ENCODE results near the gene TFRC. TPM values are rescaled to one million over a fixed set of nuclear protein-coding genes. Genes with fewer than 3 reads are reported as not detected.
"Not testable (repeated sequence)": the region's sequence is repeated elsewhere in the genome, so short reads cannot be mapped to it uniquely, and the experiment has no call there.

TFRC gene
- total RNA-seq, 1 experiment from 2014 or later: 70.5 TPM

DNA sequence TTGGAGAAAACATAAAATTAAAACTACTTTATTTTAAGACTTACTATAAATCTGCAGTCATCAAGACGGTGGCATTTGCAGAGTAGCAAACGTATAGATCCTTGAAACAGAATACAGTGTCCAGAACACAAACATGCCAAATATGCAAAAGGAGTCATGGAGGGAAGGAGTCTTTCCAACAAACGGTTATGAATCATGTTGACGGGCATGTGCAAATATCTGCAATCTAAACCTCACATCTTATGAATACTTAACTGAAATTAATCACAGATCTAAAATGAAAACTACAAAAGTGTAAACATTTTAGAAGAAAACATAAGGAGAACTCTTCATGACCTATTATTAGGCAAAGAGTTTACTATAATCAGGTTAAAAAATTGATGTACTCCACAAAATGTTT lies 69.4 kb downstream of the TFRC start:
- H3K27me3 ChIP-seq (ENCODE audit: control insufficient read depth, insufficient read depth, low read length): no peaks in the 10 kb centered on the region
- no peak for DNase-seq
- no peak overlapping the region for H3K4me3 ChIP-seq (ENCODE audit: insufficient read depth, low read depth, low read length)
- no peaks in the 10 kb centered on the region for H3K36me3 ChIP-seq (replicated peaks; ENCODE audit: control insufficient read depth, insufficient read depth, low read length)

- DNase-seq: no peak
- no peaks in the 10 kb centered on the region for H3K27me3 ChIP-seq (ENCODE audit: control insufficient read depth, insufficient read depth, low read length)
- H3K36me3 ChIP-seq (replicated peaks; ENCODE audit: control insufficient read depth, insufficient read depth, low read length): no peaks in the 10 kb centered on the region
- H3K4me3 ChIP-seq (ENCODE audit: insufficient read depth, low read depth, low read length): no peak overlapping the region
These were observed 72.4 kb downstream of the TFRC start for GRCh38 chr3:196009456-196009855.

DNA sequence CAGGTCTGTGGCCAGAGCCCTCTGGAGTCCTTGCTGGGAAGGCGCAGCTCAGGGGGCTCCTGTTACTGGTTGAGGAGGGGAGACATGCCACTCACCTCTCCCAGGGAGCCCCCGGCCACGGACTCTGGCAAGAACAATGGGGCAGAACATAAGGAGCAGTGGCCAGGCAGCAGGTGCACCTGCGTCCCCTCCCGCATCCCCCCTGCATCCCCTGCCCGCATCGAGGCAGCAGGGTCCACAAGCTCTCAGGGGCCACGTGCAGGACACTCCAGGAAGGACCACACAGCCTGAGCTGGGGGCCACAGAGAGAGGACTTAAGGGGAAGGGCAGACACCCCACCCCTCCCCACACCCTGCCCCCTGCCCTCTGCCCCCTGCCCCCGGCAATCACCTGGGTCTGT lies 73.0 kb downstream of the TFRC start:
- DNase-seq: peak; percentile 58

DNA sequence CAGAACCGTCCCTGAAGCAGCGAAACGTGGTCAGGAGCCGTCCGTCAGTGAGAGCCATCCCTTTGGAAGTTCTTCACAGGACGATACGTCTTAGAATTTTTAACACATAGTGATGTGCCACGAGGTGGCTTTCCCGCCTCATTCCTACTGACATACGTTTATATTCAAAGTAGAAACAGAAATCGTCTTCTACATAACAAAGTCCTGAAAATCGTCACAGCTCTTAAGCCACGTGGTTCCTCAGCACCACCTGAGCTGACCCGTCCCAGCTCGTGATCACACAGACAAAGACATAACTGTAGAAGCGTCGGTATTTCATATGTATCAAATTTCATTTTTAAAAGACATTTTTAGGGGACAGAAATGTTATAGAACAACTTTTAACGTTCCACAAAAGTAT lies 73.5 kb downstream of the TFRC start:
- peak; percentile 23 for DNase-seq
- Histone ChIP-seq H3K36me3 (replicated peaks; ENCODE audit: control insufficient read depth, insufficient read depth, low read length) (no peaks in the 10 kb centered on the region), H3K27me3 (ENCODE audit: control insufficient read depth, insufficient read depth, low read length) (no peaks in the 10 kb centered on the region), H3K4me3 (ENCODE audit: insufficient read depth, low read depth, low read length) (no peak overlapping the region)

More for the DNA sequence above, 73.0 kb downstream of the TFRC start:
- no peak overlapping the region for H3K4me3 ChIP-seq (ENCODE audit: insufficient read depth, low read depth, low read length)
- no peaks in the 10 kb centered on the region for H3K36me3 ChIP-seq (replicated peaks; ENCODE audit: control insufficient read depth, insufficient read depth, low read length)
- H3K27me3 ChIP-seq (ENCODE audit: control insufficient read depth, insufficient read depth, low read length): no peaks in the 10 kb centered on the region

DNA sequence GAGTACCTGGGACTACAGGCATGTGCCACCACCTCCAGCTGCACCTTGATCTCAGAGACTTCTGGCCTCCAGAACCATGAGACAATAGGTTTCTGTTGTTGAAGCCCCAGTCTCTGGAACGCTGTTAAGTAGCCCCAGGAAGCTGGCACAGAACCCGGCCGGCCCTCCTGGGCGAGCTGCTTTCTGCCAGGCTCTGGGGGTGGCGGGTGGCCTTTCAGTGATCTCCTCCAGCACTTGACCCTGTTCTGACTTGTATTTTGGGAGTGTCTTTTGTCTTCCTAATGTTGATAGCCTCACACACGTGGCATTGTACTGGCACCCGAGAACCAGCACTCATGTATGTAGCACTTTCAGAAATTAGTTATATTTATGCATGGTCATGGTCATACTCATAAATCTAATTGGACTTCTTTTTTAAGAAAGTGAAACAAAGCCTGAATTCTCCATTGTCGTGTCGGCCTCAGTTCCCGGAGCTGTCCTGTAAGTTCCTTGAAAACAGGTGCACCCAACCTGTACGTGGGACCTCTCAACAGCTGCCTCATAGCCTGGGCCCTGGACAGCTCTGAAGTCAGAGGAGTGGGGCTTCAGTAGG lies 74.0 kb downstream of the TFRC start:
- DNase-seq: peak; percentile 25
- Histone ChIP-seq H3K4me3 (ENCODE audit: insufficient read depth, low read depth, low read length) (no peak overlapping the region), H3K27me3 (ENCODE audit: control insufficient read depth, insufficient read depth, low read length) (no peaks in the 10 kb centered on the region)

GRCh38 chr3:196005338-196005737 lies 76.6 kb downstream of the TFRC start:
- not testable (repeated sequence) for H3K27me3 ChIP-seq (ENCODE audit: control insufficient read depth, insufficient read depth, low read length); H3K36me3 ChIP-seq (replicated peaks; ENCODE audit: control insufficient read depth, insufficient read depth, low read length); DNase-seq; H3K4me3 ChIP-seq (ENCODE audit: insufficient read depth, low read depth, low read length)

More for the DNA sequence above, 74.0 kb downstream of the TFRC start:
- H3K36me3 ChIP-seq (replicated peaks; ENCODE audit: control insufficient read depth, insufficient read depth, low read length): no peaks in the 10 kb centered on the region

DNA sequence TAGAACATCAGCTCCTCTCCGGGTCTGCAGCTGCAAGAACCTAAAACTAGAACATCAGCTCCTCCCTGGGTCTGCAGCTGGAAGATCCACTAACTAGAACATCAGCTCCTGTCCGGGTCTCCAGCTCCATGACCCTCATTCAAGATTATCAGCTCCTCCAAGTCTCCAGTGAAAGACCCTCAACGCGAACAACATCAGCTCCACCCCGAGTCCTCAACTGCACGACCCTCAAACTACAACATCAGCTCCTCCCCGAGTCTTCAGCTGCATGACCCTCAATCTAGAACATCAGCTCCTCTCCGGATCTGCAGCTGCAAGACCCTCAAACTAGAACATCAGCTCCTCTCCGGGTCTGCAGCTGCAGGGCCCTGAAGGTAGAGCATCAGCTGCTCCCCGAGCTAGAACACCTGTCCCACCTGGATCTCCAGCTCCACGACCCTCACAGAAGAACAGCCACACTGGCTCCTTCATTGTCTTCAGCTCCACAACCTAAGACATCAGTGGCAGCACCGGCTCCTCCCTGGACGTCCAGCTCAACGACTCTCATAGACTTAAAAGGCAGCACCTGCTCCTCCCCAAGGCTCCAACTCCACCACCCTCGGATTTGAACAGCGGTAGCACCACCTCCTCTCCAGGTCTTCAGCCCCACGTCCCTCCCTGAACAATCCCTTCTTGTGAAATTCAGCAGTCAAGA lies 77.4 kb downstream of the TFRC start:
- H3K27me3 ChIP-seq (ENCODE audit: control insufficient read depth, insufficient read depth, low read length); DNase-seq; H3K36me3 ChIP-seq (replicated peaks; ENCODE audit: control insufficient read depth, insufficient read depth, low read length); H3K4me3 ChIP-seq (ENCODE audit: insufficient read depth, low read depth, low read length): not testable (repeated sequence)

DNA sequence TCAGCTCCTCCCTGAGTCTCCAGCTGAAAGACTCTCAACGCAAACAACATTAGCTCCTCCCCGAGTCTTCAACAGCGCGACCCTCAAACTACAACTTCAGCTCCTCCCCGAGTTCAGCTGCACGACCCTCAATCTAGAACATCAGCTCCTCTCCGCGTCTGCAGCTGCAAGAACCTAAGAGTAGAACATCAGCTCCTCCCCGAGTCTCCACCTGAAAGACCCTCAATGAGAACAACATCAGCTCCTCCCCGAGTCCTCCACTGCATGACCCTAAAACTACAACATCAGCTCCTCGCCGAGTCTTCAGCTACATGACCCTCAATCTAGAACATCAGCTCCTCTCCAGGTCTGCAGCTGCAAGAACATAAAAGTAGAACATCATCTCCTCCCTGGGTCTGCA lies 78.3 kb downstream of the TFRC start:
- no peaks in the 10 kb centered on the region for H3K27me3 ChIP-seq (ENCODE audit: control insufficient read depth, insufficient read depth, low read length)
- DNase-seq: no peak
- H3K4me3 ChIP-seq (ENCODE audit: insufficient read depth, low read depth, low read length): no peak overlapping the region
- H3K36me3 ChIP-seq (replicated peaks; ENCODE audit: control insufficient read depth, insufficient read depth, low read length): no peaks in the 10 kb centered on the region

GRCh38 chr3:196002721-196003120 lies 79.2 kb downstream of the TFRC start:
- DNase-seq; H3K36me3 ChIP-seq (replicated peaks; ENCODE audit: control insufficient read depth, insufficient read depth, low read length): not testable (repeated sequence)

GRCh38 chr3:196001240-196001639 lies 80.7 kb downstream of the TFRC start:
- not testable (repeated sequence) for DNase-seq; H3K36me3 ChIP-seq (replicated peaks; ENCODE audit: control insufficient read depth, insufficient read depth, low read length); H3K4me3 ChIP-seq (ENCODE audit: insufficient read depth, low read depth, low read length); H3K27me3 ChIP-seq (ENCODE audit: control insufficient read depth, insufficient read depth, low read length)

More at GRCh38 chr3:196002721-196003120, 79.2 kb downstream of the TFRC start:
- H3K27me3 ChIP-seq (ENCODE audit: control insufficient read depth, insufficient read depth, low read length); H3K4me3 ChIP-seq (ENCODE audit: insufficient read depth, low read depth, low read length): not testable (repeated sequence)

GRCh38 chr3:196000360-196000950 lies 81.4 kb downstream of the TFRC start:
- not testable (repeated sequence) for H3K27me3 ChIP-seq (ENCODE audit: control insufficient read depth, insufficient read depth, low read length); H3K36me3 ChIP-seq (replicated peaks; ENCODE audit: control insufficient read depth, insufficient read depth, low read length); H3K4me3 ChIP-seq (ENCODE audit: insufficient read depth, low read depth, low read length); DNase-seq

GRCh38 chr3:195999896-196000295 lies 82.0 kb downstream of the TFRC start:
- no peaks in the 10 kb centered on the region for H3K27me3 ChIP-seq (ENCODE audit: control insufficient read depth, insufficient read depth, low read length)
- no peak for DNase-seq
- H3K36me3 ChIP-seq (replicated peaks; ENCODE audit: control insufficient read depth, insufficient read depth, low read length): no peaks in the 10 kb centered on the region
- no peak overlapping the region for H3K4me3 ChIP-seq (ENCODE audit: insufficient read depth, low read depth, low read length)
